Suppressor macrophage treated with lipopolysaccharide for 4 hours (primary cell): ENCODE measurements around the gene USF1.
"Not testable (repeated sequence)": the region's sequence is repeated elsewhere in the genome, so short reads cannot be mapped to it uniquely, and the experiment has no call there.

Source experiments
- DNase-seq: peaks from one replicate; pipeline ENCODE4 v3.0.0-alpha.2; 2020

USF1 gene

DNA sequence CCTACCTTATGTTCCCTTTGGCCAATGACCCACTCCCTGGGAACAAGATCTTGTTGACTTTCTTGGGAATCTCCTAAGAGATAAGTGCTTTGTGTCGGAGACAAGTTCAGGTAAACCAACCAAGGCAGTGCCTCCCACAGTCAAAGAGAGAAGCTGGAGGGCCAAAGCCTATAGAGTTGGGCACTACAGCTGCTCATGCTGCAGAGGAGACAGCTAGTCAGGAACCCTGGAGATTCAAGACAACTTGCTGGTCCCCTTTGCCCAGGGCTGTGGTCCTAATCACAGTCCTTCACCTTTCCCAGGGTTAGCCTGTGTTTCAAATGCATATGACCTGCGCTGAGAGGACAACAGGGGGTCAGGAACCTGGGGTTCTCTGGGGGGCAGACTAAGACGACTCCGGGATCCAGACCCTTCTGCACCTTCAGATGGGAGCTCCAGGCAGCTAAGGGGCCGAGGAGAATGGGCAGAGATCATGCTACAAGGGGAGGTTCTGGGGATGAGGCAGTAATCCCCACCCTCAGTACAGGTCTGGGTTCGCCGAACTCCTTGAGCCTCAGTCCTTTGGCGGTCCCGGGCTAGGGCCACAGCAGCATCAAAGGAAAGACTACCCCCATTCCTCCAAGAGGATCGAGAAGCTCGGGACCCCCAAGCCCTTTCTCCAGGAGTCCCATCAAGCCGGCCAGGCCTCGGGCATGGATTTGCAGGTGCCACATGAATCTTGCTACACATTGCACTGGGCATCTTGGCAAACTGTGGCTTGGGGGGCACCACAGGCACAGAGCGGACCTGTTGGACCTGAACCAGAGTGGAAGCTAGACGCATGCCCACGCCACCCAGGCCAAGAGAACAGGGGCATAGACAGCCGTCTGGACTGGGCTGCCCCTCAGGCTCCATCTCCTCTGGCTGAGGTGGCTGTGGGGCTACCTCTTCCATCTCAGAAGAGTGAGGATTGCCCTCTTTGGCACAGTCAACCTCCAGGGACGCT lies 2.0 kb upstream of the USF1 start:
- DNase-seq: no peak

DNA sequence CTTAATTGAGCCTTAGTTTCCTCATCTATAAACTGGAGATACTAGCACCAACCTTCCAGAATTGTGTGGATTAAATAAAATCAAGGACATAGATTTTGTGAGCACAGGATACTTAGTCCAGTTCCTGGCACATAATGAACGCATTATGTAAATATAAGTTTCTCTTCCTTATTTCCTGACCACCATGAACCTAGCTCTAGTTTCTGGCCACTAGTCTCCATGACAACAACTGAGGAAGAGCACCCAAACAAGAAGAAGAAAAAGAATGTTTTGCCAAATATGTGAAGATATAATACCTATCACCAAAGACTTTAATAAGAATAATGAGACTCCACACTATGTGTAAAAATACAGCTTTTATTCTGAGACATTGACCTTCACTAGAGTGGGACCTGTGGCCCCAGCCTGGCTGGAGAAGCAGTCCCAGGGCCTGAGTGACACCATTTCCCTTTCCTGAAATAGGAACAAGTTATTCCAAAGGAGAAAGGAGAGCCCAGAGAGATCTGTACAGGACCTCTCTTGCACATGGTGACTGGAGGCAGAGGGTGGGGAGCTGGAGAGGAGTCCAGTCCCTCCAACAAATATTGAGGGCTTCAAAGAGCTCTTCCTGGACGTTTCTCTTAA lies 940 bp upstream of the USF1 start:
- DNase-seq: peak; percentile 86

DNA sequence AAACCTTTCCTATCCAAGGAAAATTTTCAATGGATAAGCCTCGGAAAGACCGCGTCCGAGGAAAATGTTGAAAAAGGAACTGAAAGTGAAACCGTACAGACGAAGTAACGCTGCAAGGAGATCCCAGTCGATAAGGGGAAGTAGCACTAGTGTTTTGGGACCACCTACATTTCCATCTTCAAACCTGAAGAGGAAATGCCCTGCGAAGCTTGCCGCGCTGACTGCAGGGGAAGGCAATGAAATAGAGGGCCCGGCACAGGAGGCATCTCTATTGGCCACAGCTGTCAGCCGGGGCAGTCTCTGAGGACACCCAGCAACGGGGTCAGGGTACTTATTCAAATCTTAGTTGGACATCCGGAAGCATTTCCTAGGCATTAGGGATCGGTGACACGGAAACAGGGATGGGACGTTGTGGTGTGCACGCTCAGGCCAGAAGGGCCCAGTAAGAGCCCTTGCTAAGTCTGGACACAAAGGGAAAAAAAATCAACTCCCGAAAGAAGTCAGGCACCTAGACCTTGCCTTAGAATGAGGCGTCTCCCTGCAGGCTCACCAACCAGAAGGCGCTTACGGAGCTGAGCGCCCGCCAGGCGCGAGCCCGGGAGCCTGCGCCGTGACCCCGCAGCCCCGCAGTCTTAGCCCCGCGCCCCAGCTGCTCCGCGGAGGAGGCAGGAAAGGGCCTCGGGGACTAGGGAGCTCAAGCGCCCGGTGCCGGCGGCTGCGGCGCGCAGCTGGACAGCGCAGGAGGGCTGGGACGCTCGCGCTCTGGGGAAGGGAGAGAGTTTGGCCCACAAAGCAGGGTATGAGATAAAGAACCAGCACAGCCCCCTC lies 655 bp downstream of the USF1 start:
- DNase-seq: peak; percentile 90

DNA sequence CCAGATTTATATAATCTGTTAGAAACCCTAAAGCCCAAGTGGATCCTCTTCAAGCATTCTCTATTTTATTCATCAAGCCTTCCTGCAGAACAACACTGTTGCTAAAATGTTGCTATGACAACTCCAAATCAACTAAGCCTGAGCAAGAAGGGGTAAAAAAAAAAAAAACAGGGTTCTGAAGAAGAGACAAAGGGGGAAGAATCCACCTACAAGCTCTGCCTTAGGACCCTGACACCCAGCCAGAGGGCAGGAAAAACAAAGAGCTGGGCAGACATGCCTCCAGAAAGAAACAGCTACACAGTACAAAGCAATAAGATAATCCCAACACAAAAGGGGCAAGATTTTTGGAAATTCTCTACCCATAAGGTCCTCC lies 1.3 kb downstream of the USF1 start:
- no peak for DNase-seq

DNA sequence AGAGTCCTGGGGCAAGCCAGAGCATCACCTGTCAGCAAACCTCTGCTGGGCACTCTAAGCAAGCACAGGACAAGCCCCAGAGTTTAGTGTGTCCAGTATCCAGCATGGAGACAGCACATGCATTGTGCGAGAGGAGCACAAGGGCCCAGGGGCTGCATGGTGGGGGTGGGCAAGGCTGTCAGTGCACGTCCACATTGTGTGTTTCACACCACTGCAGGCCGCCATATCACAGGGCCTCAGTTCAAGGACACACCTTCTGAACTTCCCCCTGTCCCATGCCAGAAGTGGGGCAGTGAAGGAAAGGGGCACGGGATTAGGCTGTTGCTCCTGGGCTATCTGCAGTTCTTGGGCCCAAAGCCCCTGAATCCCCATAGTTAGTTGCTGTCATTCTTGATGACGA lies 6.2 kb downstream of the USF1 start:
- DNase-seq: no peak

DNA sequence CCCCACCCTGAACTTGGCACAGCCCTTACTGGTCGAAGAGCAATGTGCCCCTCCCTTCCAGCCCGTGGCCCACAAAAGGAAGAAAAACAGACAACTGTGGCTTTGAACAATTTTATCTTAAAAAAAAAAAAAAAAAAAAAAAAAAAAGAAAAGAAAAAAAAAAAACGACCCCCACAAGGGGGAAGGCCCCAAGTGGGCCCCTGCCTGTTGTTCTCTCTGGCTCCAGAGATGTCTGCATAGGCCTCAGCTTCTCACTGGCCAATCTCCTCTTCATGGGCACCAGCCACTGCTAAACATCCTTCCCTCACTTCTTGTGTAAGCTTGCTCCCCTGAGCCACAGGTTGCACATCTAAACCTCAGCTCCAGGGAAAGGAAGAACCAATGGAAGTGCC lies 6.6 kb downstream of the USF1 start:
- DNase-seq: no peak

DNA sequence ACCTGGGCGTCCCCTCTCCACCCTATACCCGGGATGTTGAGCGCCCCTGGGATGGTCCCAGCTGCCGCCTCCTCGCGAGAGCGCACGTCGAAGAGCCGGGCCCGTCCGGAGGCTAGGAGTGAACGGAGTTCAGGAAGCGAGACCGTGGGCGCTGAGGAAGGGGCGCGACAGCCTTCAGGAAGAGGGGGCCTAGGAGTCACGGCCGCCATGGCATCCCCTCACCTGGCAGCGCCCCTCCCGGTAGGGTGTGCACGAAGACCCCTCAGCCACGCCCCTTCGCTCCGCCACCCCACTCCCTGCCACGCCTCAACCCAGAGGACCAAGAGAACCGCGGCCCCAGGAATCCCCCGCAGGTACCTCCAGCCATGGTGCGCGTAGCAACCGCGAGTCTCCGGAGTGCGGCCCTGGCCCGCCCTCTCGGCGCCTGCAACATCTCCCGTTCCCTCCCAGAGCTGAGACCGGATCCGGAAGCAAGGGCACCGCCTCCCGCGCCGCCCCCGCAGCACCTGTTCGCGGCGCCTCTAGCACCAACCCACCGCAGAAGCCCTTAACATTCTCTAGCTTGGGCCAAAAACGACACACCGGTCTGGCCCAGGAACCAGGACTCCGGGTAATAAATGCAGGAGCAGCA lies 7.1 kb downstream of the USF1 start, which contains the start of gene TSTD1:
TSTD1 (minus strand) TSS at position 442 of the 631 bp plus-strand sequence; CDS start at position 367, 75 bp downstream.
- no peak for DNase-seq

DNA sequence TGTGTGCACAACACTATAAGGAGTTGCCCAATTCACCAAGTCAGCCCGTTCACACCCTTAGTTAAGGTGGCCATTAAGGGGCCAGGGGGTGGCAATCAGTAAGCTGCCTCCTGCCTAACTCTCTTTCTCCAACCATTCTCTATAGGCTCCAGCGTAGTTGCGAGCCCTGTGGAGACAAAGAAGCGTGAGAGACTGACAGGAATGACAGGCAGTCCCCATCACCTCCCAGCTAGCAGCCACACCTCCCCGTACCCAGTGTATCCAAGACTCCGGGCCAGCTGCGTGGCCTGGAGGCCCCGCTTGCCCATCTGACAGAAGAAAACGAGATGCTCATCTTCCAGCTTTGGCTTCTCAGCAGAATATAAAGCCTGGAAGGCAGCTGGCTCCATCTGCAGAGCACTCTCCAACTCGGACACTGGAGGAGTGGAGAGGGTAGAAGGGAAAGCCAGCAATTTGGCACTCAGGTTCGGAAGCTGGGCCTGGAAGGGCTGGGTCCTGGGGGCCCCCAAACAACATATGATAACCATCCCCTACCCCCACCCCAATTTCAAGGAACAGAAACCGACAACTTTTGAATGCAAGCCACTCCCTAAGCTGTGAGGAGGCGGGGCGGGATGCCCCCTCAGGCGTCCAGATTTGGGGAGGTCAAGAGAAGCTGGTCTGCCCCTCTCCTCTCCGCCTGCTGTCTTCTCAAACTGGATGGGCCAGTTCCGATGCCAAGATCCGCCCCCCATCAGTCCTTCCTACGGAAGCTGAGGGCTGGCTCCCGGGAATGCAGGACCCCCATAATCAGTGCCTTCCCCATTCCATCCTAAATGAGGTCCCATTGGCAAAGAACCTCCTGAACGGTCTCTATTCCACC lies 7.9 kb downstream of the USF1 start:
- DNase-seq: no peak

DNA sequence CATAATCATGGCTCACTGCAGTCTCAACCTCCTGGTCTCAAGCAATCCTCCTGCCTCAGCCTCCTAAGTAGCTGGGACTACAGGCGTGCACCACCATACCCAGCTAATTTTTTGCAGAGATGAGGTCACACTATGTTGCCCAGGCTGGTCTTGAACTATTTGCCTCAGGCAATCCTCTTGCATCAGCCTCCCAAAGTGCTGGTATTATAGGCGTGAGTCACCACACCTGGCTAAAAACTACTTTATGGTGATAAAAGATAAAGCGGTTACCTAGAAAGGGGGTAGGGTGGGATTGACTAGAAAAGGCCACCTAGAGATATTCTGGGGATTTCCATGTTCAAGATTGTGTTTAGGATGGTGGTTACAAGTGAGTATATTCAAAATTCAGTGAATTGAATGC lies 12.0 kb downstream of the USF1 start:
- DNase-seq: no peak

DNA sequence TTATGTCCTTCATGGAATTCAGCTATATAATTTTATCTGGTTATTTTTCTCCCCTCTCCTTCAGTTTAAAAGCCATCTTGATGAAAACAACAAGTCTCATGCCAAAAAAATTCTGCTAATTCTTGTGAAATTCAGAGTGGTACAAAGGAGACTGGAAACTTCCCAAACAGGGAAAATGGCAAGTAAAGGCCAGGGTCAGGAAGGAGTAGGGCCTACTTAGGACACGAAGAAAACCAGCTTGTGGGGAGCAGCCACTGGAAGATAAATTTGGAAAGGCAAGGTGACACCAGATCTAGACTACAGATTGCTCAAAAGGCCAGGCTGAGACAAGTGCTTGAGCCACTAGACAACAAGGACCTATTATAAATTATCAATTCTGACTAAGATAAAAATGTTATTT lies 13.4 kb downstream of the USF1 start:
- no peak for DNase-seq

DNA sequence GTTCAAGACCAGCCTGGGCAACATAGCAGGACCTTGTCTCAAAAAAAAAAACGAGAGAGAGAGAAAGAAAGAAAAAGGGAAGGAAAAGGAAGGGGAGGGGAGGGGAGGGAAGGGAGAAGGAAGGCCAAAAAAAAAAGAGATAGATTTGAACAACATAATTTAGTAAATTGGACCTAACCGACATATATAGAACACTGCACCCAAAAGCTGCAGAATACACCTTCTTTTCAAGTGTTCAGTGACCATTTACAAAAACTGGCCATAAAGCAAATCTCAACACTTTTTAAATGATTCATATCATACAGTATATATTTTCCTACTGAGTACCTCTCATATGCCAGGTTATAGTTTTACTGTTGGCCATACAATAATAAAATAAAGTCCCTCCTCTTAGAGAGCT lies 13.9 kb downstream of the USF1 start:
- DNase-seq: no peak

DNA sequence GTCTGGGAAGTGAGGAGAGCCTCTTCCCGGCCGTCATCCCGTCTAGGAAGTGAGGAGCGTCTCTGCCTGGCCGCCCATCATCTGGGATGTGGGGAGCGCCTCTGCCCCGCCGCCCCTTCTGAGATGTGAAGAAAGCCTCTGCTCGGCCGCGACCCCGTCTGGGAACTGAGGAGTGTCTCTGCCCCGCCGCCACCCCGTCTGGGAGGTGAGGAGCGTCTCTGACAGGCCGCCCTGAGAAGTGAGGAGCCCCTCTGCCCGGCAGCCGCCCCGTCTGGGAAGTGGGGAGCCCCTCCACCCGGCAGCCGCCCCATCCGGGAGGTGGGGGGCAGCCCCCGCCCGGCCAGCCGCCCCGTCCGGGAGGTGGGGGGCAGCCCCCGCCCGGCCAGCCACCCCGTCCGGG lies 16.3 kb downstream of the USF1 start:
- not testable (repeated sequence) for DNase-seq

DNA sequence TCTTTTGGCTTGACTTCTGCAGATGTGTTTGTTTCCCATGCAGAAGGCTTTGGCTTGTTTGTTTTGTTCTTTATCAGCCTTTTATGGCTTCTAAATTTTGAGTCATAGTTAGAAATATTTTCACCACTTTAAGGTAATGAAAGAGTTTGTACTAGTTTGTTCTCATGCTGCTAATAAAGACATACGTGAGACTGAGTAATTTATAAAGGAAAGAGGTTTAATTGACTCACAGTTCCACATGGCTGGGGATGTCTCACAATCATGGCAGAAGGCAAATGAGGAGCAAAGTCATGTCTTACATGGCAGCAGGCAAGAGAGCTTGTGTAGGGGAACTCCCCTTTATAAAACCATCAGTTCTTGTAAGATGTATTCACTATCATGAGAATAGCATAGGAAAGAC lies 18.8 kb downstream of the USF1 start:
- not testable (repeated sequence) for DNase-seq

DNA sequence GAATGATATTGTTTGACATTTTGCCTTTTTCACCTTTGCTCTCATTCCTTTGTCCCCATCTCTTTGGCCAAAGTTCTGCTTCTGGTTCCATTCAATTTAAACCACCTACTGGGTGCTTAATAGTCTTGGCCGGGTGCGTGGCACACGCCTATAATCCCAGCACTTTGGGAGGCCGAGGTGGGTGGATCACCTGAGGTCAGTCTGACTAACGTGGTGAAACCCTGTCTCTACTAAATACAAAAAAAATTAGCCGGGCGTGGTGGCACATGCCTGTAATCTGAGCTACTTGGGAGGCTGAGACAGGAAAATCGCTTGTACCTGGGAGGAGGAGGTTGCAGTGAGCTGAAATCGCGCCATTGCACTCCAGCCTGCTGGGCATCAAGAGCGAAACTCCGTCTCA lies 23.3 kb downstream of the USF1 start:
- not testable (repeated sequence) for DNase-seq

DNA sequence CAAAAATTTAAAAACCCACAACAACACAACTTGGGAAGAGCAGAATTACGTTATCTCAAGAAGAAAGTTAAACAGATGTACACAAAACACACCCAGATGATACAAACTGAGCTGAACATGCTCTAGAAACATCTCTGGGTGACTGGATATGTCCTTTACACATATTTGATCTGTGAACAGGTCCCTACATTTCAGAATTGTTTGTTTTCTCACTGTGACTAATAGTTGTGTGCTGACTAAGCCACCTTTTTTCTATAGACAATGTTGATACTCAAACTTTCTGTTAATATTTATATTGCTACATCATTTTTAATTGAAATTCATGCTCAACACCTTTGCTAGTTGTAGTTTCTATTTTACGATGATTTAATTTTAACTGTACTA lies 23.8 kb downstream of the USF1 start:
- DNase-seq: no peak

DNA sequence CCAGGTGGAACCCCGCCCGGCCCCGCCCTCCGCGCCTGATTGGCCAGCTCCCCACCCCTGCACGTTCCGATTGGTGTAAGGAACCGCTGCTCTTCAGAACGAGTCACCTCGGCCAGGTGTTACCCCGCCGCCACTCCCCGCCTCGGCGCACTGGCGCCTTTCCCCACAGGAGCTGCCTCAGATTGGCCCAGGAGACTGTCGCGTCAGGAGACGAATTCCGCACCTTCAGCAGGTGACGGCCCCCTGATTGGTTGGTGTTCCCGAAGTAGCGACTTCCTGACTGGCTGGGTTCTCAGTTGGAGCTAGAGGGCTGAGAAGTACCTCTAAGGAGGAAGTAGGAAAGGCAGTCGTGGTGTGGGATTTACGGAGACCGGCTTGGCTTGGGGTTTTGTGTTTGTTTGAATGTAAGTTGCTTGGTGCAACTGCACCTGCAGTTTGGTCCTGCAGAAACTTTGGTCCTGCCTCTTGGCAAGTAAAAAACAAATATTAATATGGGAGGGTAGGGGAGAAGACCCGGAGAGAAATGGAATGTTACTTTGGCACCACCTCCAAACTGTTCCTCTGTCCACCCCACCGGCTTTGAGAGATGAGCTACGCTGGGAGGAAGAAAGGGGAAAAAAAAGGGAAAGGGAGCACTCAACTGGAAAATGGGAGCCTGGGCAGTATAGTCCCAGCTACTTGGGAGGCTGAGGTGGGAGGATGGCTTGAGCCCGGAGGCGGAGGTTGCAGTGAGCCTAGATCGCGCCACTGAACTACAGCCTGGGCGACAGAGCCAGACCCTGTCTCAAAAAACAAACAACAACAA lies 24.4 kb downstream of the USF1 start:
- DNase-seq: peak; percentile 65

DNA sequence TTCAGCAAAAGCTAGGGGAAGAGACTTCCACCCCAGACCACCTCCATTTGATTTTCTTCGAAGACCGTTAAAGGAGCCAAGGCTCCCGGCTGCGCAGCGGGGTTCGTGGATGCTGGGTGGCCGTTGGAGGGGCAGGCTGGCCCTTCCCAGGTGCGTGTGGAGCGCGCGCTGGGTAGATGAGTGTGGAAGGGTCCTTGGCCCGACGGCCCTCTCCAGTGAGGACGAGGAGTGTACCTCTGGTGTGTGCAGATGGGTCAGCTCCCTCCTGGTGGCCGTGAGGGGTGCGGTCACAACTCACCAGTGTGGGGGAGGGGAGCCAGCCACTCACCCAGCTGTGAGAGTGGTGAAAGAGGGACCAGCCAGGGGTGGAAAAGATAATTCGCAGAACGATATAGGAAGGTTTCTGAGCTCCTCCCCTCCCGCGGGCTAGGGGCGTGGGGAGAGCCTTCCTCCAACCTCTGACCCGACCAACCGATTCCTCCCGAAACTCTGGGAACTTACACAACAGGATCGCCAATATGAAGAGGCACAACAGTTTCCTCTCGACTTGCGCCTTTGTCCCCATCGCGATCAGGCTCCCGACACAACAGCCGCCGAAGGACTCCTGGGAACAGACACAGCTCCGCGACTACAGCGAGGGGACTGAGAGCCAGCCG lies 25.1 kb downstream of the USF1 start, which contains the start of gene F11R:
F11R (minus strand) TSS at position 644 of the 656 bp plus-strand sequence; CDS start at position 565, 79 bp downstream.
- peak; percentile 58 for DNase-seq

DNA sequence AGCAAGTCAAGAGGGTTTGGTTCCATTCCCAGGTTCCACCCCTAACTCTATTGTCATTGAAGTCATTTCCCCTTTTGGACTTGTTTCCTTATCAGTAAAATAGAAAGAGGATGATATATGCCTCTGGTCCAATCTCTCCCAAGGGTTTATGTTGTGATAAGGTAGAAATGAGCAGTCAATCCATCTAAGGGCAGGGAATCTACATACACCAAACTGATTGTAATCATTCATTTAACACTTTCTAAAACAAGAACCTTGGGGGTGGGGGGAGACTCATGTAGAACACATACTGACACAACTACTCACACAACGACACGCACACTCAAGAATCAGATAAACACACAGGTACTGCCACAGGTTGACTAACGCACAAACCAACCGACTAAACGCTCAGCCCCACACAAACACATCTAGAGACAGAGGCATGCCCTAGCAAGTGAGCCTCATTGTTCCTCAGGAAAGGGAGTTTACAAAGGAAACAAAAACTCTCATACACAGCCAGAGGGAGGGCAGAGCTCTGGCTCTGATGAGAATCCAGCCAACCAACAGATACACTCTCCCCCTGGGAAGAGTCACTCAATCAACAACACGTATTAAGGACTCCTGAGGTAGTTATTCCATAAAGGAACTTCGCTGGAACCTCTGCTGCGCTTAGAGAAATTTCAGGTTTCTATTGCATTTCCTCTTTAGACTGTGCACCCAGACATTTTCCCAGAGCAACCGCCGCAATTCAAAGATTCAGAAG lies 25.9 kb downstream of the USF1 start:
- peak; percentile 50 for DNase-seq

DNA sequence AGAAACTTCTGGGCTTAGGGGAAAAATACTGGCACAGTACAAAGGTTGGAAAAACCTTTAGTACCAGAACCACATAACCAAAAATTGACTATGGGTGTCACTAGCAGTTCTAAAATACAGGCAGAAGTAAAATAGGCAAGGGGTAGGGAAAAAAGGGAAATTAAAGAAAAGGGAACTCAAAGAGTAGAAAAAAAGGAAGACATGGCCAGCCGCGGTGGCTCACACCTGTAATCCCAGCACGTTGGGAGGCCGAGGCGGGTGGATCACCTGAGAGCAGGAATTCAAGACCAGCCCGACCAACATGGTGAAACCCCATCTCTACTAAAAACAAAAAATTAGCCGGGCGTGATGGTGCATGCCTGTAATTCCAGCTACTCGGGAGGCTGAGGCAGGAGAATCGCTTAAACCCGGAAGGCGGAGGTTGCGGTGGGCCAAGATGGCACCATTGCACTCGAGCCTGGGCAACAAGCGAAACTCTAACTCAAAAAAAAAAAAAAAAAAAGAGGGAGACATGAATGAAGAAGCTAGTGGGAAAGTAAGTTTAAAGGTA lies 26.6 kb downstream of the USF1 start:
- DNase-seq: not testable (repeated sequence)
